K562 (cell line): ENCODE data around the gene MAD1L1.

Experiments
- CEBPZ ChIP-seq: fragments of 150-350 bp; IDR thresholded peaks from 2 replicates; pipeline ENCODE4 v1.6.1; 2014; ENCODE audit warnings: low read depth, mild to moderate bottlenecking, low read length, borderline replicate concordance
- CTCF ChIP-seq, 3 experiments: IDR thresholded peaks in 2 of 3; conservative IDR thresholded peaks in 1 of 3; 2 replicates each; pipeline ENCODE4 v1.5.1; 2011 to 2012; ENCODE audit warnings: low read length in 3 of 3, mild to moderate bottlenecking in 3 of 3, control low read depth in 2 of 3, improper control_type of control experiment in 1 of 3, inconsistent platforms in 1 of 3, low read depth in 1 of 3, mixed read lengths in 1 of 3, moderate library complexity in 1 of 3; ENCODE audit not compliant: insufficient read depth in 2 of 3
- FOXJ3 ChIP-seq: sonication (generic); formaldehyde crosslinking; IDR thresholded peaks from 2 replicates; pipeline ENCODE4 v1.4.0; 2020; ENCODE audit warnings: mild to moderate bottlenecking, missing genetic modification reagents
- ZHX1 ChIP-seq: fragments of 150-350 bp; conservative IDR thresholded peaks from 2 replicates; pipeline ENCODE4 v1.6.1; 2014; ENCODE audit warnings: low read length

- no peak for TF ChIP-seq CEBPZ
- no peak for TF ChIP-seq FOXJ3
- no peak for TF ChIP-seq ZHX1
- no peak for TF ChIP-seq CTCF (IDR thresholded peaks at IDR 0.05 in 2 of 3, conservative IDR thresholded peaks at IDR 0.05 in 1 of 3; ENCODE audit: insufficient read depth in 2 of 3, low read depth in 1 of 3, low read length in 3 of 3)
These were observed 199.8 kb downstream of the MAD1L1 start for GRCh38 chr7:2032876-2033407.
